ENCODE data around the gene PSMG1.

GRCh38 chr21:39175665-39176064, 7.6 kb downstream of the PSMG1 start:
- no peak for TF ChIP-seq CTCF (conservative IDR thresholded peaks at IDR 0.05 in 1 of 2, IDR thresholded peaks at IDR 0.05 in 1 of 2; ENCODE audit: low read depth in 1 of 2, low read length in 2 of 2)
- no peak for TF ChIP-seq EZH2 (IDR thresholded peaks at IDR 0.05; ENCODE audit: low read length, missing control alignments)
